ENCODE results near the gene SEC14L2. TPM values are rescaled to one million over a fixed set of nuclear protein-coding genes. Genes with fewer than 3 reads are reported as not detected.
A peak's percentile ranks its signal among the peaks of the same experiment; 100 is the strongest.

Gene SEC14L2
- 15.1 and 31.3 TPM in 2 replicates for total RNA-seq (2014; rRNA removed; shearing (Covaris generic))

DNA sequence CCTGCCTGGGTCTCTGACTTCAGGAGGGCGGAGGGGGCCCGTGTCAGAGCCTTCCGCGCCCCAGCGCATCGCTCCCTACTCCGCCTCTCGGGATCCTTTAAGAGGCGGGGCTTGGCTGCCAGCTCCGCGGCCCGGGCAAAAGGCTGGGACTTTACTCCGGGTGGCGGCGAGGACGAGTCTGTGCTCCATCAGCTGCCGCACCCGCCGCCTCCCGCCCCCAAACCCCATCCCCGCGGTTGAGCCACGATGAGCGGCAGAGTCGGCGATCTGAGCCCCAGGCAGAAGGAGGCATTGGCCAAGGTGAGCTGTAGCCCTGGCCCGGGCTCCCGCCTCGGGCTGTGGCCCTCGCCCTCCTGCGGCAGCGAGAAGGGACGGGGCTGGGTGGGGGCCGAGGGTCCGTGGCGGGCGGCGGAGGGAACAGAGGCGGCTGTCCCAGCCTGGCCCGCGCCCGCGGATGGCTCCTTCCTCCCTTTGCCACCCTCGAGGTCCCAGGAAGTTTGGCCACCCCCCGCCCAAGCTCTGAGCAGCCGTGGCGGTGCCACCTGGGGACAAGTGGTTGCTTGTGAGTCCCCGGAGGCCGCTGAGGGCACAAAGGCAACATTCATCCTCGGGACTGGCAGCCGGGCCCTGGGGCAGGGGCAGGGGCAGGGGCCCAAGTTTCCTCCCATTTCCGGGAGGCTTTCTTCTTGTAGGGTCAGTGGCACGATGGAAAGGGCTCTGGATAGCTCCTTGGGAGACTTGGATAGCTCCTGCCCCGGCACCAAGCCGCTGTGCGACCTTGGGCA is at the start of gene SEC14L2:
TSS of gene SEC14L2 (plus strand) at position 148 of the 785 bp plus-strand sequence. CDS start at position 247, 99 bp downstream.
- DNase-seq (ENCODE audit: low read depth) = peak; percentile 61

DNA sequence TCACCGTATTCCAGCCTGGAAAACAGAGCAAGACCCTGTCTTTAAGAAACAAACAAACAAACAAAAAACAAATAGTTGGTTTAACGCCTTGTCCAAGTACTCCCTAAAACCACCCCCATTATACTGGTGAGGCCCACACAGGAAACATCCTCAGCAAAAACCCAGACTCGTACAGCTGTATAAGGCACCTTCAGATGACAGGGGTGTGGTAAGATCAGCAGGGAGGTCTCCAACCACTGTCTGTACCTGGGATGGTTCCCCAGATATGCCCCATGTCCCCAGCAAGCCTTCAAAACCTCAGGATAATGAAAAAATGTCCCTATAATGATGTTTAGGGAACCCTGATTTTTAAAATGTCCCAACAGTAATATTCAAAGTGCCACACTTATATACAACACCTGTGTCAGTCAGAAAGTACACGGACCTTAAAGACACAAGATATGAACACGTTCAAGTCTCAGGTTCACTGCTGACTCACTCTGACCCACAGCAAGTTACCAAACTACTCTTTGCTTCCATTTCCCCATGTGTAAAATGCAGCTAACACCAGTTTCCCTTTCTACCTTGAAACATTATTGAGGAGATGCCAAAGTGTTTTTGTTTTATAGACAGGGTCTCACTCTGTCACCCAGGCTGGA is 49.4 kb upstream of the SEC14L2 start:
- DNase-seq (ENCODE audit: low read depth) = no peak

DNA sequence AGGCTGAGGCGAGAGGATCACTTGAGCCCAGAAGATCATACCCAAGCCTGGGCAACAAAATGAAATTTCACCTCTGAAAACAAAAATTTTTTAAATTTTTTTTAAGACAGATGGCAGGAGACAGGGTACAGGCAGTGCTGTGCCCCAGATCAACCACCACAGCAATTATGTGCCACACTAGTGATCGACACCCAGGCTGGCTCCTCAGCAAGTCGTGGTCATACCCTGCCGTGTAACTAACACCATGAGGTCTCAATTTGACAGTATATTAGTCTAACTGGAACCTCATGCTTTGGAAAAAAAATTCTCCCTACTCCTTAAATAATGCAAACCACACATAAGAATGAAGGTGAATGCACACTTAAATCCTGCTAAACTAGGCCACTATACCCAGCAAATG is 48.4 kb upstream of the SEC14L2 start:
- DNase-seq (ENCODE audit: low read depth) = no peak

DNA sequence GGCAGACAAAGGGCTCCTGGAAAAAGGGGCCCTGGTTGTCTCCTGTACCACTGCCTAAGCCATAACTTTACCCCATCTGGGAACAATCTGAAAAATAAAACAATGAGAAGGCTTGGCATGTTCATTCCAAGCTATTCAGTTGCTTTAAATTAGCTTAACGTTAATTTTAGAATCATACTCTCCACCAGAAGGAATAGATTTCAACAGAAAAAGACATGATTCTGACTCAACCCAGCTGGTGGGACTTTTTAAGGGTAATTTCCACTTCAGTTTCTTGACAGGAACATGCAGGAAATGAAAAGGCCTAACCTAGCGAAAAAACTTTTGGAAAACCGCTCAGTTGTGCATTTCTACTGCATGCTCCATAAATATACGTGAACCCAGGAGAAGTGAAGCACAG is 48.0 kb upstream of the SEC14L2 start:
- no peak for DNase-seq (ENCODE audit: low read depth)

DNA sequence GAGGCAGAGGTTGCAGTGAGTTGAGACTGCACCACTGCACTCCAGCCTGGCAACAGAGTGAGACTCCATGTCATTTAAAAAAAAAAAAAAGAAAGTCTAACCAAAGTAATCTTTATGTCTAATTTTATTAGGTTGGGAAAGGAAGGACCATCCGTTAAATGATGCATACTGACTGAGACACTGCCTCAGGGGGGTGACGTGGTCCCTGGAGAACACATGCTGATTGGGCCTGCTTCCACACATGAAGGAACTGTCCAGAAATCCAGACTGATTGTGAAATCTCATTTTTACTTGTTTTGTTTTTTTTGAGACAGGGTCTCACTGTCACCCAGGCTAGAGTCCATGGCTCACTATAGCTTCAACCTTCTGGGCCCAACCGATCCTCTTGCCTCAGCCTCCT is 45.6 kb upstream of the SEC14L2 start:
- no peak for DNase-seq (ENCODE audit: low read depth)

DNA sequence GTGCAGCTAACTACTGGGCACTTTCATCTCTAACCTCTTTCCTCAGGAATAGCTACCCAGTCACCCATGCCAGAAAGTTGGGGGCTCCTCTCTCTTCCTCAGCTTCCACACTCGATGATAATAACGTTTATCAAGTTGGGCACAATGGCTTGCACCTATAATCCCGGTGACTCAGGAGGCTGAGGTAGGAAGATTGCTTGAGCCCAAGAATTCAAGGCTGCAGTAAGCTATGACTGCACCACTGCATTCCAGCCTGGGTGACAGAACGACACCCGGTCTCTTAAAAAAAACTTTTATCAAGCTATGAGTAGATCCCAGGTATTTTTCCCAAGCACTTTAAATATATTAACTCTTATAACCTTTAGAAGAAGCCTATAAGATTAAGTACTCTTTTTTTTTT is 42.2 kb upstream of the SEC14L2 start:
- DNase-seq (ENCODE audit: low read depth) = no peak

DNA sequence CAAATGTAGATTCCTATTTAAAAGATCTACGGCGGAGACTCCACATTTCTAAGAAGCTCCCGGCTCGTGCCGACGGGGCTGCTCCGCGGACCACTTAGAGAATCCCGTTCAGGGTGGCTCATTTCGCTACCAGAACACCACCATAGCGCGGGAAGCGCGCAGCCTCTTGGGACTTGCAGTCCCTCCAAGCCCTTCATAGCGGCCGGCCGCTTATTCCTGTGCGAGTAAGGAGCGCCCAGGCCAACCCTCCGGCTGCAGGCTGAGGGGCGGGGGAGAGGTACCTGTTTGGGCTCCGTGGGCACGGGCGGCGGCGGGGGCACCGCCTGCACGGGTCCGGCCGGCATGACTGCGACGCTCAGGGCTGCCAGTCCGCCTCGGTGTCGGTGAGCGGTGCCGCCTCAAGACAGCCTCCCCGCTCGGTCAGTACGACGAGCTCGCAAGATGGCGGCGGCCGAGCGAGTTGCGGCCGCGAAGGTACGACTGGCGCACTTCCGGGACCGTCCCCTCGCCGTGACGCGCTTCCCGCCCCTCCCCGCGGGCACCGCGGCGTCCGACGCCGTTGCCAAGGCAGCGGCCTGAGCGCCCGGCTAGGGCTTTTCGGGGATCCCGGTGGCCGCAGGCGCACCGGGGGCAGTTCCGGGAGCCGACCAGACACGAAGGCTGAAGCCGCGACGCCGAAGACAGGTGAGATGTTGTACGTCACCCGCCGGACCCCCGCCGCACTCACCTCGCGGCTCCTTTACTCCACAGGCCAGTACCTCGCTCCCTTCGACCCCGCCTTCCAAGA is 40.2 kb upstream of the SEC14L2 start, which contains the start of the genes CCDC157 and SF3A1:
TSS of gene CCDC157 (plus strand) at position 559 of the 787 bp plus-strand sequence. CDS start 8,994 bp downstream, outside the sequence.
TSS of gene SF3A1 (minus strand) at position 446 of the 787 bp plus-strand sequence. CDS start at position 344, 102 bp downstream.
- DNase-seq (ENCODE audit: low read depth) = peak; percentile 87

DNA sequence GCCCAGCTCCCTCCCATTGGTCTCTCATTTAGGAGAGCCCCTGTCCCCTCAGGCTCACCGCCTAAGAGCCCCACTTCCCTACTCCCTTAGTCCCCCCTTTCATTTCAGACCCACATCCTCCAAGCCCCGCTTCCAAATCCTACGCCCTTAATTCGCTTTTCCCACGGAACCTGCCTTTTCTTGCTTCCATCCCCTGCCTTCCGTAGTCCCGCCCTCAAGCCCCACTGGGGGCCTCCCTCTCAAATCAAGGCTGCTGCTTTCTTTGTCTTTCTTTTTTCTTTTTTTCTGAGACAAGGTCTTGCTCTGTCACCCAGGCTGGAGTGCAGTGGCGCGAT is 39.6 kb upstream of the SEC14L2 start:
- no peak for DNase-seq (ENCODE audit: low read depth)

DNA sequence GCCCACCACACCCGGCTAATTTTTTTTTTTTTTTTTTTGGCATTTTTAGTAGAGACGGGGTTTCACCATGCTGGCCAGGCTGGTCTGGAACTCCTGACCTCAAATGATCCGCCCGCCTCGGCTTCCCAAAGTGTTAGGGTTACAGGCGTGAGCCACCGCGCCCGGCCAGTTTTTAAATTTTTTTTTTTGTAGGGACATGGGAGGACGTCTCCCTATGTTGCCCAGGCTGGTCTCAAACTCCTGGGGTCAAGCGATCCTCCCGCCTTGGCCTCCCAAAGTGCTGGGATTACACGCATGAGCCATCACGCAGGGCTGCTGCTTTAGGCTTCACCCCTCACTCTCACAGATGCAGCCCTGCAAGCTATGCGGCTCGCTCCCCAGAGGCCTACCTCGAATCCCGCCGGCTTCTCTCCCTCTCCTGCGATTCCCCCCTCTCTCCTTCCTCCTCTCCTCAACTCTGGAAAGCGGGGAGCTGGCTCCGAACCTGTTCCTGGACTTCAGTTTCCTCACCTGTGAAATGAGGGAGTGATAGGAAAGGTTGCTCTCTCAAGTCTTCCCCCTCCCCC is 39.1 kb upstream of the SEC14L2 start:
- no peak for DNase-seq (ENCODE audit: low read depth)

DNA sequence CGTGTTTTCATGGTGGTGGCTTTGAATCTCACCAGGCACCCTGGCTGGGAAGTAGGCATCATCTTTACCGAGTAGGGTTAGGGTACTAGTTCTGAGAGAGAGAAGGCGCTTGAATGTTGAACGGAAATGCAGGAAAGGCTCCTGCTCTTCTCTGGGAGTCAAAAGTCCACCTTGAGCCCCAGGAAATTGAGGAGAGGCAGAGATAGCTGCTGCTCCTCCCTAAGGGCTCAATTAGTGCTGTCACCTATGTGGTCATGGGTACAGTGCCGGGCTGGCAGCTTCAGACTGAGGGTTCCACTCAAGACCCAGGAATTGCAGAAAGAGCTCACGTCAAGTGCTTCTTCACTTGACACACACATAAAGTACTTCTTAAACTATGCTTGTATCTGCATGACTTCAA is 38.3 kb upstream of the SEC14L2 start:
- no peak for DNase-seq (ENCODE audit: low read depth)

DNA sequence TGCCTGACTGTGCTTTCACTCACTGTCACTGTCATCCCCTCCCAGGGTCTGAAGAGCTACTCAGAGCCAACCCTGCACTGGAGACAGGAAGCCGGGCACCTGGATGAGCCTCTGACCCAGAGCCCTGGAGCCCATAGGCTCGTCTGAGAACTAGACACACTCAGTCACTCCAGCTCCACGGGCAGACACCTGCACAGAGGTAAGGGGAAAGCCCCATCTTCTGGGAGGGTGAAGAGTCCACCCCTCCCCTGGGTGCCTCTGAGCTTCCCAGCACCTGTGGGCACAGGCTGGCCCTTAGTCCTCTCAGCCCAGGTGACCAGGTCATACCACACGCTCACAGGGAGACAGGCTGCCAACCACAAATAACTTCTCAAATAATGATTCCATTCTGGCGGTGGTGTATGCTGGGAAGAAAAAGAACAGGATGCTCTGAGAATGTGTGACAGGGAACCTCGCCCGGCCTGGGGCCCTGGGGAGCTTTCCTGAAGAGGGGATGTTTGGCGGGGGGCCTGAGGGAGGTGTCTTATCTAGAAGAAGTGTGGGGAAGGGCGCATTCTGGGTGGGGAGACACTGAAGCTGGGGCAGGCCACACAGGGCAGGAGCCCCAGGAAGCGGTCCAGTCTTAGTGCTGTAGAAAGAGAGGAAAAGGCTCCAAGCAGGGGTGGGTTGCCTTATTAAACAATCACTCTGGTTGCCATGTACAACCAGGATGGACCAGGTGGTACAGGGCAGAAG is 34.7 kb upstream of the SEC14L2 start:
- no peak for DNase-seq (ENCODE audit: low read depth)

DNA sequence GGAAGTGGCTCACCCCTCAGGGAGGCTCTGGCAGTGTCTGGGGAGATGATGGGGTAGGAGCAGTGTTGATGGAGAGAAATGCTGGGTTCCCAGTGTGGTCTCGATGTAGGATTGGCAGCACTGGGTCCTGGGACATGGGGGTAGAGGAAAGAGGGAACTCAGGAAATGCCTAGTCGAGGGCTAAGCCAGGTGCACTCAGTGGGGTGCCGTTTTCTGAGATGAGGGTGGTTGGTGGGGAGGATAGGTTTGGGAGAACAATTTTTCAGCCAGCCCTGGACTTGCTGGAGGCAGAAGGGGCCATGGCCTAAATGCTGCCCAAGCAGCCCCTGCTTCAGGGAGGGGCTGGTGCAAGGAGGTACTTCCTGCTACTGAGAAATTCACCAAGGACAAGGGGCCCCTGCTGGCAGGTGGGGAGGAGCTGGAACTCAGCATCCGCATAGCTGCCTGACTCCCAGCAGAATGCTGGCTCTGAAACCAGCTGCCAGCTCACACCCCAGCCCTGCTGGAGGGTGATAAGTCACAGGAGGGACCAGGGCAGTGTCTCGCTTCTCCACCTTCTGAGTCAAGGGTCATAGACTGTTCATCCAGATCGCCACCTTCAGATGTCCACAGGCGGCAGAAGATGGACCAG is 34.1 kb upstream of the SEC14L2 start:
- no peak for DNase-seq (ENCODE audit: low read depth)

DNA sequence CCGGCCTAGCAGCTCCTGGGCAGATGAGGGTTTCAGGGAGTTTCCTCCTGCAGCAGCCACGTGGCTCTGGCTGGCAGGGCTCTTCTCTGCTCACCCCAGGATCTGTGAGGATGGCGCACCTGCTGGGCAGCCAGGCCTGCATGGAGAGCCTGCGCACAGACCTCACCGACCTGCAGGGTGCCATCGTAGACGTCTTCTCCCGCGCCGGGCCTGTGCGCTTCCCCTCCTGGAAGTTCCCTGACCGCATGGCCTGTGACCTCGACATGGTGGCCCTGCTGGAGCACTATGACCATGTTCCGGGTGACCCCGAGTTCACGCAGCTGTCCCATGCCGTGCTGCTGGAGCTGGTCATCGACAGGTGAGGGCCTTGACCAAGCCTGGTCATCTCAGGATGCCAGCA is 30.9 kb upstream of the SEC14L2 start:
- no peak for DNase-seq (ENCODE audit: low read depth)

DNA sequence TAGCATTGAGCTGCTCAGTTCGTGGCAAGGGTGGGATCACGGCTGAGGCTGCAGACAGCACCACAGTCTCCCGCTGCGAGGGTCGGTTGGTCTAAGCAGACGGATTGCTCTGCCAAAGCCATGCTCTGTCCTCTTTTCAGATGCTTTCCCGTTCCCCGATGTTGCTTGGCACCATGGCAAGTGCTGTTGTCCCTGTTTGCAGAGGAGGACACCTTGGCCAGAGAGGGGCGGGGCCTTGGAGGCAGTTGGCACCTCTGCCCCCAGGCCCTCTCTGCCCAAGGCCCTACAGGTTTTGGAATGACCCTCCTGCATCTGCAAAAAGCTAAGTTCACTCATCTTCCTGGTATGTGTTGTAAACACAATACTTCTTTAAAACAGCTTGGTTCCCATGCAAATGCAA is 28.4 kb upstream of the SEC14L2 start:
- DNase-seq (ENCODE audit: low read depth) = no peak

DNA sequence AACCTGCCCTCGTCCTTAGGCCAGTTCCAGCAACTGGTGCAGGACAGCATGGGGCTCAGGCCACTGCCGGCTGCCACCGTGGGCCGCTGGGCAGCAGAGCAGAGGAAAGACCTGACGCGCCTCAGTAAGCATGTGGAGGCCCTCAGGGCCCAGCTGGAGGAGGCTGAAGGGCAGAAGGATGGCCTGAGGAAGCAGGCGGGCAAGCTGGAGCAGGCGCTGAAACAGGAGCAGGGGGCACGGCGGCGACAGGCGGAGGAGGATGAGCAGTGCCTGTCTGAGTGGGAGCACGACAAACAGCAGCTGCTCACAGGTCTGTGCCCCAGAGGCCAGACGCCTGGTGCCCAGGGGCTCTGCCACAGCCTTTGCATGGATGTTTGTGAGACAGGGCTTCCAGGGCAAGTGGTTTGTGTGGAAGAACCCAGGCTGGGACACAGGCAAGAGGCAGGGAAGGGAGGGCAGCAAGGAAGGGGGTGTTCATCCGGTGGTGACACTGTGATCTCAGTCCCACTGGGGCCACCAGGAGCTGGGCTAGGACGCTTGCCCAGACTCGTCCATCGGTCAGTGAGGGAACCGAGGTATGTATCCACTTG is 26.1 kb upstream of the SEC14L2 start:
- DNase-seq (ENCODE audit: low read depth) = no peak

DNA sequence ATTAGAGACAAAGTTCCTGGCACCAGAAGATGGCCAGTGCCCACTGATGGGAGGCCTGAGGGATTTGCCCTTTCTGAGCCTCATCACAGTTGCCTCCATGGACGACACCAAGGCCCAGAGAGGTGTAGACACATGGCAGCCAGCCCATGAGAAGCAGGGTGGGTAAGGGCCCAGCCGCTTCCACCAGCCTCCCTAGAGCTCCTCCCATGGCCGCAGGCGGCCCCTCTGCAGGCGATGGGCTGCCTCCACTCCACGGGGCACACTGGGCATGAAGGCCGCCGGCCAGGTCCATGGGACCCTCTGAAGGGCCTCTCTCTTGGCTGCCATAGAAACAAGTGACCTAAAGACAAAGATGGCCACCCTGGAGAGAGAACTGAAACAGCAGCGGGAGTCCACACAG is 25.5 kb upstream of the SEC14L2 start:
- no peak for DNase-seq (ENCODE audit: low read depth)

DNA sequence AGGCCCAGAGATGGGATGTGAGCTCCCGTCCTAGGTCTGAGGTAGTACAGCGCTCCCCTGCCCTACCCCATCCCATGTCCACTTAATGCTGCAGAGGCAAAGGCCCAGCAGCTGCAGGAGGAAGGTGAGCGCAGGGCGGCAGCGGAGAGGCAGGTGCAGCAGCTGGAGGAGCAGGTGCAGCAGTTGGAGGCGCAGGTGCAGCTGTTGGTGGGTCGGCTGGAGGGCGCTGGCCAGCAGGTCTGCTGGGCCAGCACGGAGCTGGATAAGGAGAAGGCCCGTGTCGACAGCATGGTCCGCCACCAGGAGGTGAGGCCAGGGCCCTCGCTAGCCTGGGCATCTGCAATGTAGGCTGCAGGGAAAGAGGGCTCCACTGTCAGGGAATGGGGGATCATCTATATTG is 24.8 kb upstream of the SEC14L2 start:
- no peak for DNase-seq (ENCODE audit: low read depth)

DNA sequence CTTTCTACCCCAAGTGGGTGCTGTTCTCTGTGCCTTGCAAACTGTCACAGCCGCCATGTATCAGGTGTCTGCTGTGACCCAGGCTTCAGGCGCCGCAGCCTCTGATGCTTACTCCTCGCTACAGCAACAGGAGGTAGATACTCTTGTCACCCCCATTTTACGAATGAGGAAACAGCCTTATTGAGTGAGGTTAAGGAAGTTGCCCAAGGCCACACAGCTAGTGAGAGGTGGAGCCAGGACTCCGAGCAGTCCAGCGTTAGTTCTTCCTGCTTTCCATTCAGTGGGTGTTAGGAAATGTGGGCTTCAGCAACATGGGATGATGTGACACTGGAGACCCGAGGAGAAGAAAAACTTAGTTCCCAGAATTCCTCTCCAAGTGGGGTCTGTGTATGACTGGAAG is 23.9 kb upstream of the SEC14L2 start:
- DNase-seq (ENCODE audit: low read depth) = no peak

DNA sequence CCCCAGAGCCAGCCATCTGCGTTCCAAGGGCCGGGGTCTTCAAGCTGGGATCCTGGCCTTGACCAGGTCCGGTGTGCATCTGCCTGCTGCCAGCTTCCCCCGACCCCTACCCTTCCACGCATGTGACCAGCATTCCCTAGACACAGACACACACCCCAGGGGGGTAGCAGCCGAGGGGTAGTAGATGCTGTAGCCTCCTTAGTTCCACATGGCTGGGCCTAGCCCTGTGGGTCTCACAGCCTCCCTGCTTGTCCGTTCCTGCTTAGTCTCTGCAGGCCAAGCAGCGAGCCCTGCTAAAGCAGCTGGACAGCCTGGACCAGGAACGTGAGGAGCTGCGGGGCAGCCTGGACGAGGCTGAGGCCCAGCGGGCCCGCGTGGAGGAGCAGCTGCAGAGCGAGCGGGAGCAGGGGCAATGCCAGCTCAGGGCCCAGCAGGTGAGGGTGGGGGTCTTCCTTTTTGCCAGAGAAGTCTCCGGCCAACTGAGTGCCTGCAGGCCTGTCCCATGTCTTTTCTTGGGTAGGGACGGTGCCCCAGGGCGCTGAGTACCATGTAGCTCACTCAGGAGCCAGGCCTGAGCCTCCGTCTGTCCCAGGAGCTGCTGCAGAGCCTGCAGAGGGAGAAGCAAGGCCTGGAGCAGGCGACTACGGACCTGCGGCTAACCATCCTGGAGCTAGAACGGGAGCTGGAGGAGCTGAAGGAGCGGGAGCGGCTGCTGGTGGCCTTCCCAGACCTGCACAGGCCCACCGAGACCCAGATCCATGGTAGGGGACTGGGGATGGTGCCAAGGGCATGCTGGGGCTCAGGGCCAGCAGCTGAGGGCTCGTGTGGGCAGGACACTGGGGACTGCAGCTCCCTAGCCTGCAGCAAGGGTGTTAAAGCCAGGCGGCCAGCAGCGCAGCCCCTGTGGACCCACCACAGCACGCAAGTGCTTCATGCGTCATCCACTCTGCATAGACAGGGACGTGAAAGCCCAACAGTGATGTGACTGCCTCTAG is 23.2 kb upstream of the SEC14L2 start:
- DNase-seq (ENCODE audit: low read depth) = no peak

Data from M059J (cell line).